ENCODE data around the gene ZNF853. TPM values are rescaled to one million over a fixed set of nuclear protein-coding genes. Genes with fewer than 3 reads are reported as not detected.

The ZNF853 gene
- total RNA-seq, 3 donors from 2014 or later = 5.8 to 11.7 (median 11.5) TPM

DNA sequence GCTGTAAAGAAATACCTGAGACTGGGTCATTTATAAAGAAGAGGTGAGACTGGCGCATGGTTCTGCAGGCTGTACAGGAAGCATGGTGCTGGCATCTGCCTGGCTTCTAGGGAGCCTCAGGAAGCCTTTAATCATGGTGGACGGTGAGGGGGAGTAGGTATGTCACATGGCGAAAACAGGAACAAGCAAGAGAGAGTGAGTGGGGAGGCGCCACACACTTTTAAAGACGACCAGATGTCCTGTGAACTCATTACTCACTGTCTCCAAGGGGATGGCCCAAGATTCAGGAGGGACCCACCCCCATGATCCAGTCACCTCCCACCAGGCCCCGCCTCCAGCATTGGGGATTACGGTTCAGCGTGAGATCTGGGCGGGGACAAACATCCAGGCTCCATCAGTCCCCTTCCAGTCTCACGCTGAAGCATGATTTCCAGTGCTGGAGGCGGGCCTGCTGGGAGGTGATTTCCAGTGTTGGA lies 24.9 kb downstream of the ZNF853 start:
- Histone ChIP-seq H3K9me3 (no peaks in the 10 kb centered on the region), H3K4me1 (peaks cover 6 to 8% of the 10 kb centered on the region in 2 donors), H3K4me3 (peak overlapping the region in 1 of 3 donors; percentile 19), H3K27ac (peak overlapping the region in 1 of 2 donors; percentile 43), H3K27me3 (no peaks in the 10 kb centered on the region), H3K36me3 (no peaks in the 10 kb centered on the region)
- intact Hi-C loops (cut with DNase I; ENCODE audit: low total_unique reads) = no loop called here
- DNase-seq (ENCODE audit: low spot score in 2 of 2) = no peak
- TF ChIP-seq, protein P1, sequence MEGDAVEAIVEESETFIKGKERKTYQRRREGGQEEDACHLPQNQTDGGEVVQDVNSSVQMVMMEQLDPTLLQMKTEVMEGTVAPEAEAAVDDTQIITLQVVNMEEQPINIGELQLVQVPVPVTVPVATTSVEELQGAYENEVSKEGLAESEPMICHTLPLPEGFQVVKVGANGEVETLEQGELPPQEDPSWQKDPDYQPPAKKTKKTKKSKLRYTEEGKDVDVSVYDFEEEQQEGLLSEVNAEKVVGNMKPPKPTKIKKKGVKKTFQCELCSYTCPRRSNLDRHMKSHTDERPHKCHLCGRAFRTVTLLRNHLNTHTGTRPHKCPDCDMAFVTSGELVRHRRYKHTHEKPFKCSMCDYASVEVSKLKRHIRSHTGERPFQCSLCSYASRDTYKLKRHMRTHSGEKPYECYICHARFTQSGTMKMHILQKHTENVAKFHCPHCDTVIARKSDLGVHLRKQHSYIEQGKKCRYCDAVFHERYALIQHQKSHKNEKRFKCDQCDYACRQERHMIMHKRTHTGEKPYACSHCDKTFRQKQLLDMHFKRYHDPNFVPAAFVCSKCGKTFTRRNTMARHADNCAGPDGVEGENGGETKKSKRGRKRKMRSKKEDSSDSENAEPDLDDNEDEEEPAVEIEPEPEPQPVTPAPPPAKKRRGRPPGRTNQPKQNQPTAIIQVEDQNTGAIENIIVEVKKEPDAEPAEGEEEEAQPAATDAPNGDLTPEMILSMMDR (IDR thresholded peaks at IDR 0.05) = no peak
- TF ChIP-seq POLR2AphosphoS5 (IDR thresholded peaks at IDR 0.05) = no peak
- TF ChIP-seq POLR2A (IDR thresholded peaks at IDR 0.05) = no peak

DNA sequence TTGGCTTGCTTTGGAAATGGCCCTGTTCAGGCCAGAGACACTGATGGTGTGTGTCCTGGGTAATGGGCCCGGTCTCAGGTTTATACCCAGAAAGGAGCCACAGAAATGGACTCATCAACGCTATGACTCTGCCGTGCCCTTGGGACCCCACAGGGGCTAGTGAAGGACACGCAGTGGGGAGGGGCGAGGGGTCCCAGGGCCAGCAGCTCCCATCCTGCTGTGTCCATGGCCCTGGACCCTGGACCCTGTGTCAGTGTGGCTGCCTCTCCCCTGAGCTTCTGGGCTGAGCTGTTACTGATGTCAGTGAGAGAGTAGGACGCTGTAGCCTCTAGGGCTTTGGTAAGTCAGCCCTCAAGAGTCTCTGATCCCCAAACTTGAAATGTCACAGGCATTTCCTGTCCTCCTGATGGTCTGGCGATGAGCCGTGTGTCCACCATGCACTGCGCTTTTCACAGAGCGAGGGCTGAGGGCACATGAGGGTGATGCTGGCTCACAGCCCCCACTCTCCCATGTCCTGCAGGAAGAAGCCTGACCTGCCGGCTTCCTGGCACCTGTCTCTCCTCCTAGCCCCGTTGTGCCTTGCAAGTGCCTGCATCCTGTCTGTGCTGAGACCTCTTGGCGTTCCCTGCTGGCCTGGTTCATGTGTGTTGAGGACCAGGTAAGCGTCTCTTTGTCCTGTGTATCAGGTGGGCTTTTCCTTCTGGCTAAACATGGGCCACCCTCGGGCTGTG lies 26.1 kb downstream of the ZNF853 start:
- no peak for DNase-seq (ENCODE audit: low spot score in 2 of 2)
- no peak for TF ChIP-seq POLR2A (IDR thresholded peaks at IDR 0.05)
- TF ChIP-seq POLR2AphosphoS5 (IDR thresholded peaks at IDR 0.05) = no peak
- TF ChIP-seq, protein P1 (IDR thresholded peaks at IDR 0.05) = no peak
- Histone ChIP-seq H3K4me3 (no peak overlapping the region), H3K27ac (no peak overlapping the region), H3K27me3 (no peaks in the 10 kb centered on the region), H3K36me3 (no peaks in the 10 kb centered on the region), H3K4me1 (peaks cover under 1 to 8% of the 10 kb centered on the region in 2 donors), H3K9me3 (no peaks in the 10 kb centered on the region)
- intact Hi-C loops (cut with DNase I; ENCODE audit: low total_unique reads) = no loop called here

DNA sequence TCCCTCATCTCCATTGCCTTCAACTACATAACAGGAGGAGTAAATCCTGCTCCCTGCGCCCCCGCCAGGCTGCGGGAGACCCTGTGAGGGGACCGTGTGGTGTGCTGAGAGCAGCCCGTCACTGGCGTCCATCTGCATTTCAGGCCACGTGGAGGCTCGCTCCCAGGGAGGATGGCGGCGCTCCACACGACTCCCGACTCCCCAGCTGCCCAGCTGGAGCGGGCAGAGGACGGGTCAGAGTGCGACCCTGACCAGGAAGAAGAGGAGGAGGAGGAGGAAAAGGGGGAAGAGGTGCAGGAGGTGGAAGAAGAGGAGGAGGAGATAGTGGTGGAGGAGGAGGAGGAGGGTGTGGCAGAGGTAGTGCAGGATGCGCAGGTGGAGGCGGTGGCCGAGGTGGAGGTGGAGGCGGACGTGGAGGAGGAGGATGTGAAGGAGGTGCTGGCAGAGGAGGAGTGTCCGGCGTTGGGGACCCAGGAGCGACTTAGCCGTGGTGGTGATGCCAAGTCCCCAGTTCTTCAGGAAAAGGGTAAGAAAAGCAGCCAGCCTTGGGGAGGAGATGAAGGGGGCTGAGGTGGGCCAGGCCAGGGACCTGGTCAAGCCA lies 26.9 kb downstream of the ZNF853 start:
- intact Hi-C loops (cut with DNase I; ENCODE audit: low total_unique reads) = no loop called here
- peaks cover 0 to 8% of the 10 kb centered on the region in 2 donors for H3K4me1 ChIP-seq
- no peak for TF ChIP-seq POLR2AphosphoS5 (IDR thresholded peaks at IDR 0.05)
- TF ChIP-seq, protein P1 (IDR thresholded peaks at IDR 0.05) = no peak
- no peak for TF ChIP-seq POLR2A (IDR thresholded peaks at IDR 0.05)
- H3K27ac ChIP-seq = no peak overlapping the region
- no peaks in the 10 kb centered on the region for H3K27me3 ChIP-seq
- no peak overlapping the region for H3K4me3 ChIP-seq
- no peaks in the 10 kb centered on the region for H3K36me3 ChIP-seq
- no peaks in the 10 kb centered on the region for H3K9me3 ChIP-seq
- no peak for DNase-seq (ENCODE audit: low spot score in 2 of 2)

DNA sequence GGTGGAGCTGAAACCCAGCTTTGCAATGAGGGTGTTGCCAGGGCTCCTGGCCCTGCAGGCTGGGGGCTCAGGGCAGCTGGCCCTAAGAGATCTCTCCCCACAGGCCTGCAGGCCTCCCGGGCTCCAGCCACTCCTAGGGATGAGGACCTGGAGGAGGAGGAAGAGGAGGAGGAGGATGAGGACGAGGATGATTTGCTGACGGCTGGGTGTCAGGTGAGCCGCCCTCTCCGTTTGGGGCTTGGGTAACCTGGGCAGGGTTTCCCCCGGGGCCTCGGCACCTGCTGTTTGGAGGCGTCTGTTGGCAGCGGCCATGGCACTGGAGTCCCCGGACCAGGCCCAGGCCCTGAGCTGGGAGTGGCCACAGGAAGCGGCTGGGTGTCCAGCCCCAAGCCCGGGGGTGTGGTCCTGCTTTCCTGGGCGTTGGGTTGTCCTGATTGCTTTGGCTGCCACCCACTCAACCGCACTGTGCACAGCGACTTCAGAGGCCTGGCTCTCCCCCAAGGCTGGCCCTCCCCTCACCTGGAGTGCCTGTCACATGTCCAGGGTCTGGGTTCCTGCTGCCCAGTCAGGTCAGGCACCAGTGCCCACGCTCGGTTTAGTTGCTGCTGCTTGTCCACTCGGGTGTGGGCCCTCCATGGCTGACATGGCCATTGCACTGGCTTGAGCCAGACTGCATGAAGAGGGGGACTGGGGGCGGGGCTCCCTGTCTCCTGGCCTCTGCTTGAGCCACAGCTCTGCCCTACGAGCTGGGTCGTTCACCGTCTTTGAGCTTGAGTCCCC lies 27.6 kb downstream of the ZNF853 start:
- no peak overlapping the region for H3K27ac ChIP-seq
- no peaks in the 10 kb centered on the region for H3K9me3 ChIP-seq
- DNase-seq (ENCODE audit: low spot score in 2 of 2) = no peak
- no peak for TF ChIP-seq POLR2A (IDR thresholded peaks at IDR 0.05)
- TF ChIP-seq POLR2AphosphoS5 (IDR thresholded peaks at IDR 0.05) = no peak
- TF ChIP-seq, protein P1 (IDR thresholded peaks at IDR 0.05) = no peak
- H3K4me1 ChIP-seq = peaks cover 0 to 6% of the 10 kb centered on the region in 2 donors
- H3K27me3 ChIP-seq = no peaks in the 10 kb centered on the region
- intact Hi-C loops (cut with DNase I; ENCODE audit: low total_unique reads) = no loop called here
- no peaks in the 10 kb centered on the region for H3K36me3 ChIP-seq
- H3K4me3 ChIP-seq = no peak overlapping the region
